ENCODE data around the gene SLC16A5. TPM values are rescaled to one million over a fixed set of nuclear protein-coding genes. Genes with fewer than 3 reads are reported as not detected.

SLC16A5 gene
- total RNA-seq, 1 experiment from 2014 or later, result 32.4 TPM

DNA sequence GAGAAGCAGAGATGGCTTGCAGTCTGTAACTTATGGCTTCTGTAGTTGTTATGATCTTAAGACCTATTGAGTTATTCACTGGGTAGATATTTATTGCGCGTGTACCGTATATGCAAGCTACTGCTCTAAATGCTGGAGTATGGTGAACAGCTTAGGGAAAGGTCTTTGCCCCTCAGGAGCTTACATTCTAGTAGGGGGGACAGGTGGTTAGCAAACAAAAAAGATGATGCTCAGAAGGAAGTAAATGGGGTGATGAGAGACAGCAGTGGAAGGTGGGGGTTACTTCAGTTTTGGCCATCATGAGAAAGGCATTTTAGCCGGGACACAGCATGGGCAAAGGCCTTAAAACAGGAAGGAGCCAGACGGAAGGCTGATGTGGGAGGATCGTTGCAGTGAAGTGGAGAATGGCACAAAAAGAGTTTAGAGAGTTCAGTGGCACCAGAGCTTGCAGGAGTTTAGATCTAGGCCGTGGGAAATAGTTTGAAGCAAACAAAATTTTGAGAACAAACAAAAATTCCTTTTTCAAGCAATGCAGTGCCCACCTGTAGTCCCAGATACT is 24.1 kb downstream of the SLC16A5 start (continued):
- TF ChIP-seq NR3C1 (CRISPR knock-in tag; conservative IDR thresholded peaks at IDR 0.05; ENCODE audit: low read depth), result no peak
- no peak for TF ChIP-seq ZNF512 (CRISPR knock-in tag; IDR thresholded peaks at IDR 0.05; ENCODE audit: borderline replicate concordance)
- TF ChIP-seq, protein P1, sequence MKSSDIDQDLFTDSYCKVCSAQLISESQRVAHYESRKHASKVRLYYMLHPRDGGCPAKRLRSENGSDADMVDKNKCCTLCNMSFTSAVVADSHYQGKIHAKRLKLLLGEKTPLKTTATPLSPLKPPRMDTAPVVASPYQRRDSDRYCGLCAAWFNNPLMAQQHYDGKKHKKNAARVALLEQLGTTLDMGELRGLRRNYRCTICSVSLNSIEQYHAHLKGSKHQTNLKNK (CRISPR knock-in tag; IDR thresholded peaks at IDR 0.05), result no peak
- TF ChIP-seq, protein P2, sequence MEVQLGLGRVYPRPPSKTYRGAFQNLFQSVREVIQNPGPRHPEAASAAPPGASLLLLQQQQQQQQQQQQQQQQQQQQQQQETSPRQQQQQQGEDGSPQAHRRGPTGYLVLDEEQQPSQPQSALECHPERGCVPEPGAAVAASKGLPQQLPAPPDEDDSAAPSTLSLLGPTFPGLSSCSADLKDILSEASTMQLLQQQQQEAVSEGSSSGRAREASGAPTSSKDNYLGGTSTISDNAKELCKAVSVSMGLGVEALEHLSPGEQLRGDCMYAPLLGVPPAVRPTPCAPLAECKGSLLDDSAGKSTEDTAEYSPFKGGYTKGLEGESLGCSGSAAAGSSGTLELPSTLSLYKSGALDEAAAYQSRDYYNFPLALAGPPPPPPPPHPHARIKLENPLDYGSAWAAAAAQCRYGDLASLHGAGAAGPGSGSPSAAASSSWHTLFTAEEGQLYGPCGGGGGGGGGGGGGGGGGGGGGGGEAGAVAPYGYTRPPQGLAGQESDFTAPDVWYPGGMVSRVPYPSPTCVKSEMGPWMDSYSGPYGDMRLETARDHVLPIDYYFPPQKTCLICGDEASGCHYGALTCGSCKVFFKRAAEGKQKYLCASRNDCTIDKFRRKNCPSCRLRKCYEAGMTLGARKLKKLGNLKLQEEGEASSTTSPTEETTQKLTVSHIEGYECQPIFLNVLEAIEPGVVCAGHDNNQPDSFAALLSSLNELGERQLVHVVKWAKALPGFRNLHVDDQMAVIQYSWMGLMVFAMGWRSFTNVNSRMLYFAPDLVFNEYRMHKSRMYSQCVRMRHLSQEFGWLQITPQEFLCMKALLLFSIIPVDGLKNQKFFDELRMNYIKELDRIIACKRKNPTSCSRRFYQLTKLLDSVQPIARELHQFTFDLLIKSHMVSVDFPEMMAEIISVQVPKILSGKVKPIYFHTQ (CRISPR knock-in tag; IDR thresholded peaks at IDR 0.05), result no peak
- TF ChIP-seq, protein P3, sequence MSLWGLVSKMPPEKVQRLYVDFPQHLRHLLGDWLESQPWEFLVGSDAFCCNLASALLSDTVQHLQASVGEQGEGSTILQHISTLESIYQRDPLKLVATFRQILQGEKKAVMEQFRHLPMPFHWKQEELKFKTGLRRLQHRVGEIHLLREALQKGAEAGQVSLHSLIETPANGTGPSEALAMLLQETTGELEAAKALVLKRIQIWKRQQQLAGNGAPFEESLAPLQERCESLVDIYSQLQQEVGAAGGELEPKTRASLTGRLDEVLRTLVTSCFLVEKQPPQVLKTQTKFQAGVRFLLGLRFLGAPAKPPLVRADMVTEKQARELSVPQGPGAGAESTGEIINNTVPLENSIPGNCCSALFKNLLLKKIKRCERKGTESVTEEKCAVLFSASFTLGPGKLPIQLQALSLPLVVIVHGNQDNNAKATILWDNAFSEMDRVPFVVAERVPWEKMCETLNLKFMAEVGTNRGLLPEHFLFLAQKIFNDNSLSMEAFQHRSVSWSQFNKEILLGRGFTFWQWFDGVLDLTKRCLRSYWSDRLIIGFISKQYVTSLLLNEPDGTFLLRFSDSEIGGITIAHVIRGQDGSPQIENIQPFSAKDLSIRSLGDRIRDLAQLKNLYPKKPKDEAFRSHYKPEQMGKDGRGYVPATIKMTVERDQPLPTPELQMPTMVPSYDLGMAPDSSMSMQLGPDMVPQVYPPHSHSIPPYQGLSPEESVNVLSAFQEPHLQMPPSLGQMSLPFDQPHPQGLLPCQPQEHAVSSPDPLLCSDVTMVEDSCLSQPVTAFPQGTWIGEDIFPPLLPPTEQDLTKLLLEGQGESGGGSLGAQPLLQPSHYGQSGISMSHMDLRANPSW (CRISPR knock-in tag; conservative IDR thresholded peaks at IDR 0.05; ENCODE audit: low read depth), result no peak
- TF ChIP-seq, protein P4, sequence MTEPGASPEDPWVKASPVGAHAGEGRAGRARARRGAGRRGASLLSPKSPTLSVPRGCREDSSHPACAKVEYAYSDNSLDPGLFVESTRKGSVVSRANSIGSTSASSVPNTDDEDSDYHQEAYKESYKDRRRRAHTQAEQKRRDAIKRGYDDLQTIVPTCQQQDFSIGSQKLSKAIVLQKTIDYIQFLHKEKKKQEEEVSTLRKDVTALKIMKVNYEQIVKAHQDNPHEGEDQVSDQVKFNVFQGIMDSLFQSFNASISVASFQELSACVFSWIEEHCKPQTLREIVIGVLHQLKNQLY (CRISPR knock-in tag; IDR thresholded peaks at IDR 0.05), result no peak
- no peak for TF ChIP-seq ZNF416 (CRISPR knock-in tag; IDR thresholded peaks at IDR 0.05)
- no peak for TF ChIP-seq KAT7 (CRISPR knock-in tag; IDR thresholded peaks at IDR 0.05; ENCODE audit: borderline replicate concordance)

GRCh38 chr17:75113798-75114551 is 26.2 kb downstream of the SLC16A5 start:
- CTCF ChIA-PET, result interaction anchor here (0.6 to 4.1 kb wide), 75 partner anchors 9 to 769 kb away, joined by 3 to 84 read pairs (median 6); partner anchors contain the start of genes ATP5PD, CDR2L, FDXR and GGA3
- peak; percentile 51 for ATAC-seq
- peak; percentile 93 for DNase-seq (ENCODE audit: low spot score)
- Mint-ChIP-seq H3K27ac (peak overlapping the region; percentile 88), H3K4me3 (no peak overlapping the region), H3K27me3 (ENCODE audit: low read depth) (no peaks in the 10 kb centered on the region), H3K9me3 (no peaks in the 10 kb centered on the region), H3K36me3 (peaks cover 15% of the 10 kb centered on the region), H3K4me1 (peaks cover 15% of the 10 kb centered on the region)
- POLR2A ChIA-PET, result interaction anchor here (0.5 to 1.6 kb wide), 13 partner anchors 8 to 743 kb away, joined by 3 to 8 read pairs (median 4); partner anchors contain the start of genes JPT1, MRPL58, NT5C and NUP85
- TF ChIP-seq, protein P5, sequence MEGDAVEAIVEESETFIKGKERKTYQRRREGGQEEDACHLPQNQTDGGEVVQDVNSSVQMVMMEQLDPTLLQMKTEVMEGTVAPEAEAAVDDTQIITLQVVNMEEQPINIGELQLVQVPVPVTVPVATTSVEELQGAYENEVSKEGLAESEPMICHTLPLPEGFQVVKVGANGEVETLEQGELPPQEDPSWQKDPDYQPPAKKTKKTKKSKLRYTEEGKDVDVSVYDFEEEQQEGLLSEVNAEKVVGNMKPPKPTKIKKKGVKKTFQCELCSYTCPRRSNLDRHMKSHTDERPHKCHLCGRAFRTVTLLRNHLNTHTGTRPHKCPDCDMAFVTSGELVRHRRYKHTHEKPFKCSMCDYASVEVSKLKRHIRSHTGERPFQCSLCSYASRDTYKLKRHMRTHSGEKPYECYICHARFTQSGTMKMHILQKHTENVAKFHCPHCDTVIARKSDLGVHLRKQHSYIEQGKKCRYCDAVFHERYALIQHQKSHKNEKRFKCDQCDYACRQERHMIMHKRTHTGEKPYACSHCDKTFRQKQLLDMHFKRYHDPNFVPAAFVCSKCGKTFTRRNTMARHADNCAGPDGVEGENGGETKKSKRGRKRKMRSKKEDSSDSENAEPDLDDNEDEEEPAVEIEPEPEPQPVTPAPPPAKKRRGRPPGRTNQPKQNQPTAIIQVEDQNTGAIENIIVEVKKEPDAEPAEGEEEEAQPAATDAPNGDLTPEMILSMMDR (IDR thresholded peaks at IDR 0.05), result peak; percentile 98
- TF ChIP-seq, protein P6, sequence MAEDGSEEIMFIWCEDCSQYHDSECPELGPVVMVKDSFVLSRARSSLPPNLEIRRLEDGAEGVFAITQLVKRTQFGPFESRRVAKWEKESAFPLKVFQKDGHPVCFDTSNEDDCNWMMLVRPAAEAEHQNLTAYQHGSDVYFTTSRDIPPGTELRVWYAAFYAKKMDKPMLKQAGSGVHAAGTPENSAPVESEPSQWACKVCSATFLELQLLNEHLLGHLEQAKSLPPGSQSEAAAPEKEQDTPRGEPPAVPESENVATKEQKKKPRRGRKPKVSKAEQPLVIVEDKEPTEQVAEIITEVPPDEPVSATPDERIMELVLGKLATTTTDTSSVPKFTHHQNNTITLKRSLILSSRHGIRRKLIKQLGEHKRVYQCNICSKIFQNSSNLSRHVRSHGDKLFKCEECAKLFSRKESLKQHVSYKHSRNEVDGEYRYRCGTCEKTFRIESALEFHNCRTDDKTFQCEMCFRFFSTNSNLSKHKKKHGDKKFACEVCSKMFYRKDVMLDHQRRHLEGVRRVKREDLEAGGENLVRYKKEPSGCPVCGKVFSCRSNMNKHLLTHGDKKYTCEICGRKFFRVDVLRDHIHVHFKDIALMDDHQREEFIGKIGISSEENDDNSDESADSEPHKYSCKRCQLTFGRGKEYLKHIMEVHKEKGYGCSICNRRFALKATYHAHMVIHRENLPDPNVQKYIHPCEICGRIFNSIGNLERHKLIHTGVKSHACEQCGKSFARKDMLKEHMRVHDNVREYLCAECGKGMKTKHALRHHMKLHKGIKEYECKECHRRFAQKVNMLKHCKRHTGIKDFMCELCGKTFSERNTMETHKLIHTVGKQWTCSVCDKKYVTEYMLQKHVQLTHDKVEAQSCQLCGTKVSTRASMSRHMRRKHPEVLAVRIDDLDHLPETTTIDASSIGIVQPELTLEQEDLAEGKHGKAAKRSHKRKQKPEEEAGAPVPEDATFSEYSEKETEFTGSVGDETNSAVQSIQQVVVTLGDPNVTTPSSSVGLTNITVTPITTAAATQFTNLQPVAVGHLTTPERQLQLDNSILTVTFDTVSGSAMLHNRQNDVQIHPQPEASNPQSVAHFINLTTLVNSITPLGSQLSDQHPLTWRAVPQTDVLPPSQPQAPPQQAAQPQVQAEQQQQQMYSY (CRISPR knock-in tag; IDR thresholded peaks at IDR 0.05), result no peak
- TF ChIP-seq, protein P7, sequence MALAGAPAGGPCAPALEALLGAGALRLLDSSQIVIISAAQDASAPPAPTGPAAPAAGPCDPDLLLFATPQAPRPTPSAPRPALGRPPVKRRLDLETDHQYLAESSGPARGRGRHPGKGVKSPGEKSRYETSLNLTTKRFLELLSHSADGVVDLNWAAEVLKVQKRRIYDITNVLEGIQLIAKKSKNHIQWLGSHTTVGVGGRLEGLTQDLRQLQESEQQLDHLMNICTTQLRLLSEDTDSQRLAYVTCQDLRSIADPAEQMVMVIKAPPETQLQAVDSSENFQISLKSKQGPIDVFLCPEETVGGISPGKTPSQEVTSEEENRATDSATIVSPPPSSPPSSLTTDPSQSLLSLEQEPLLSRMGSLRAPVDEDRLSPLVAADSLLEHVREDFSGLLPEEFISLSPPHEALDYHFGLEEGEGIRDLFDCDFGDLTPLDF (CRISPR knock-in tag; IDR thresholded peaks at IDR 0.05), result no peak
